ENCODE data around the gene CACNA1F. TPM values are rescaled to one million over a fixed set of nuclear protein-coding genes. Genes with fewer than 3 reads are reported as not detected.
A peak's percentile ranks its signal among the peaks of the same experiment; 100 is the strongest.
"Not testable (repeated sequence)": the region's sequence is repeated elsewhere in the genome, so short reads cannot be mapped to it uniquely, and the experiment has no call there.

The CACNA1F gene
- polyA plus RNA-seq, 4 donors, result 0.08 to 0.45 (median 0.22) TPM

DNA sequence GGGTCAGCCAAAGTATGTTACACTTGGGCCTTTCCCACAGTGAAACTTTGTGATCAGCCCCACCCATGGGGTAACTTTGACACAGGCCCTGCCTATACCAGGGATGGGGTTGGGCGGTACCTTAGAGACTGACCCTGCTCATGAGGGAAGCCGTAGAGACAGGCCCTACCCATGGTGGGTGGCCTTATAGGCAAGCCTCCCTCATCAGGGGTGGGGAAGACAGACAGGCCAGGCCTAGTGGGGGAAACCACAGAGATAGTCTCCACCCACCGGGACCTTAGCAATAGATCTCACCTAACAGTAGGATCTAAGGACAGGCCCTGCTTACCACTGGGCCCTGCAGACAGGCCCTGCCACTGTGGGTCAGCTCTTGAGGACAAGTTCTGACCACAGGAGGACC lies 54.6 kb downstream of the CACNA1F start:
- no peak for DNase-seq (ENCODE audit: low read depth in 4 of 4, low spot score in 3 of 4)

DNA sequence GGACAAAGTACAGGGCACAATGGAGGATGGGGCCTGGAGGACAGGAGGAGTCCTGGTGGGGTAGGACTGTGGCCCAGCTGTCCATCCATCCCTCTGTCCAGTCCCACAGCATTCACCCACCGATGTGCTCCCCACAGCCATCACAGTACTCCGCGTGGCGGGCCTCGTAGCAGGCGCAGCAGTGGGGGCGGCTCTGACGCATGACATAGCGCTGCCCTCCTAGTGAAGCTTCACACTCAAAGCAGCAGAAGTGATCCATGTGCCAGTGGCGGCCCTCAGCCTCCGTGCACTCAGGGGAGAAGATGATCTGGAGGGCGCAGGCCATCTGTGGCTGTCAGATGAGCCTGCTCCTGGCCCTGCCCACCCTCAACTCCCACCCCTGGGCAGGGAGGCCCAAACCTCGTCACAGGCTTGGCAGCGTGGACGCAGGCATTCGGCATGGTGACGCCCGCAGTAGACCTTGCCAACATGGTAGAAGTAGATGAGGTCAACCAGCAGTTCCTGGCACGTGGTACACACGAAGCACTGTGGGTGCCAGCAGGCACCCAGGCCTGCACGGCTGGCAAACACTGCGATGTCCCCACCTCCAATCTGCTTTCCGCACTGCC lies 55.2 kb downstream of the CACNA1F start:
- DNase-seq (ENCODE audit: low read depth in 4 of 4, low spot score in 3 of 4), result no peak

DNA sequence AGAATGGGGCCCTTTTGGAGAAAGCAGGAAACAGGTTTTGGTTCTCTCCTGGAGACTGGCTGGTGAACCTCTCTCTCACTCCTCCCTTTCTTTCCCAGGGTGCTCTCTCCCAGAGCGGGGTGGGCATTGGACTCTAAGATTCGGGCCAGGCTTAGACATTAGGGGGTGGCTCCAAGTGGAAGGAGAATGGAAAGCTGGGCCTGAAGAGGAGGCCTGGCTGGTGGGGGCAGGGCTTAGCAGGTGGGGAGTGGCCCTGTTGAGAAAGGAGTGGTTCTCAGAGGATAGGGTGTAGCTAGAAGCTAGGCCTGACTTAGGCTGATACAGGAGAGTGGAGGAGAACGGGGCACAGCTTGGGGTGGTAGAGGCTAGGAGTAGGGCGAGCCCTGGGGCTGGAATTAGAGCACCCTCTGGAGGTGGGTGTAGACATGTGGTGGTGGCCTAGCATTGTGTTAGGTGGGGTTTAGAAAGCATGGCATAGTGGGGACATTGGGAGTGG lies 55.8 kb downstream of the CACNA1F start:
- DNase-seq (ENCODE audit: low read depth in 4 of 4, low spot score in 3 of 4), result no peak

DNA sequence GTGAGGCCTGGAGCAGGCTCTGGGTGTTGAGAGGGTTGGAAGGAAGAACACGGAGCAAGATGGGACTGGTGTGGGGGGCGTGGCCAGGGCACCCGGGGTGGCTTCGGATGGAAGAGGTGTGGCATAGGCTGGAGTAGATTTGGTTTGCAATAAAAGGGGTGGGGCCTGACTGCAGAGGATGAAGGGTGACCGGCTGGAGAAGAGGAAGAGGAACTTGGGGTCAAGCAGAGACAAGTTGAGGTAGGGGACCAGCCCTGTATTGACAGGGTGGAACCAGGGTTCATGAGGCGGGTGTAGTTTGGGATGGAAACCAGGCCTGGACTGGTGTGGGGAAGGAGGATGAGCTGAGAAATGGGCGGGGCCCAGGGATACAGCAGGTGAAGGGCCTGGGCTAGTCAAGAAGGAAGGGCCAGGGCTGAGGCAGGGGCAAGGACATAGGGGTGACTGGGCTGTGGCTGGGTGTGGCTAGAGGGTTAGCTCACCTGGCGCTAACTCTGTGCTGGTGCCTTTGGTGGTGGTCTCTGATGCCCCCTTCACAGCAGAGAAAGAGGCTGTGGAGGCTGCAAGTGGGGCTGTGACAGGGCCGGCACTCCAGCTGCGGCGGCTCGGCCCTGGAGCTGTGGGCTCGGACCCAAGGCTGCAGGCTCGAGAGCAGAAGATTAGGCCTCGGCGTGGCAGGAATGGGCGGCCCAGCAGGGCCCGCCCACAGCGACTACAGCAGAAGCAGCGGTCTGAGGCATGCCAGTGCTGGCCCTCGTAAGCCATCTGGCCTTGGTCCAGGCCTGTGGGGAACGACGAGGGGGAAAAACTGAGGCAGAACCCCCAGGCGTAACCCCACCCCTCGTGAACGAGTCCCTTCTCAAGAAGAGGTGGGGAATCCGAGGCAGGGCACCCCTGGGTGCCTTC lies 56.5 kb downstream of the CACNA1F start:
- DNase-seq (ENCODE audit: low read depth in 4 of 4, low spot score in 3 of 4), result no peak

DNA sequence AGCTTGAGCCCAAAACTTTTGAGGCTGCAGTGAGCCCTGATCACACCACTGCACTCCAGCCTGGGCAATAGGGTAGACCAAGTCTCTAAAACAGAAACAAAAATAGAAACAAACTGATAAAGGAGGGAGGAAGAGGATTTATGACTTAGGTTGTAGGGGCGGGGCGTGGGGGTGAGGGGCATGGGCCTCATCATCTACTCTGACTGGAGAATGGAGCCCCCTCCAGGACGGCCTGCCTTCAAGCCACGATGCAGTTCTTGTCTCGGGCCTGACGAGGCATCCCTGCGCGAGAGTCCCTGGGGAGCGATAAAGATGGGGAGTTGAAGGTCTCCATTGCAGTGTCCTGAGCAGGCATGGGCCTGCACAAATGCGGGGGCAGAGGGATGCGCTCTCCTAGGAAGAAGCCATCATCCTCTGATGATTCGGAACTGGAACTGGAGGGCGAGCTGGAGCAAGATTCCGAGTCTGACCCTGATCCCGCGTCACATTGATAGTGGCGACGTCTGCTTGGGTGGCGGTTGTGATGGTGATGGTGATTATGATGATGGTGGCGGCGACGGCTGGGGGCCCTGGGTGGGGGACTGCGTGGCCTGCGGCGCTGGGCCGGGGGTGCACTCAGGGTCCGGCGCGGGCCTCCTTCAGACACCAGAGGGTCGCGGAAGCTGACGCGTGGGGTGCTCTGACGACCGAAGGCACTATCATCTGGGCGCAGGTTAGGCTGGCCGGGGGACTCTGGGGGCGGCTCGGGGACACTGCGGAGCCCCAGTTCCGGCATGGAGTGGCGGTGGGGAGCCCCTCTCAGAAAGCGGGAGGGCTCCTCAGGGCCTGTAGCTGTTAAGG lies 57.5 kb downstream of the CACNA1F start:
- DNase-seq (ENCODE audit: low read depth in 4 of 4, low spot score in 3 of 4), result no peak

DNA sequence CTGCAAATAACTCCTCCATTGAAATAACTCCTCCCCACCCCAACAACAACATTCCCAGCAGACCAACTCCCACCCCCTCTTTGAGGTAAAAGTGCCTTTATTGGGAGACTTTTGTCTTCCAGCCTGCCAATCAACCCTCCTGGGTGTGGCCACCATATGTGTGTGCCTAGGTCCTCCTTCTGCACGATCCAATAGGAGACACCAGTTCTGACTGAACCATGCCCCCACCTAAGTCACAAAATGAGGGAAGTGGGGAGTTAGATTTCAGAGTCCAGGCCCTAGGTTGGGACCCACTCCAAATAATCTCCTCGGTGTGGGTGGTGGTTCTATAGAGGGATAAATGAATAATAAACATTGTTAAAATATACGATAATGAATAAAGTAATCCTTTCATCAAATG lies 58.4 kb downstream of the CACNA1F start:
- no peak for DNase-seq (ENCODE audit: low read depth in 4 of 4, low spot score in 3 of 4)

DNA sequence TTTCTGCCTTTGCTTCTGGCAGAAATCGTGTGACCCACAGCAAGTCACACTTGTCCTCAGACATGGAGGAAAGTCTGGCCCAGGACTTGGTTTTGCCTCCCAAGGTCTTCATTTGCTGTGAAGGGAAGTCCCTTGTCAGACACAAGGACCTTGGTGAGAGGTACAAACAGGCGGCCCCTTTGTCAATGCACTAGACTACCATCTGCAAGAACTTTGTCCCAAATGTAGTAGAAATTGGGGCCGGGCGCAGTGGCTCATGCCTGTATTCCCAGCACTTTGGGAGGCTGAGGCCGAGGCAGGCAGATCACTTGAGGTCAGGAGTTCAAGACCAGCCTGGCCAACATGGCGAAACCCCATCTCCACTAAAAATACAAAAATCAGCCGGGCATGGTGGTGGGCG lies 59.6 kb downstream of the CACNA1F start:
- DNase-seq (ENCODE audit: low read depth in 4 of 4, low spot score in 3 of 4), result not testable (repeated sequence)

DNA sequence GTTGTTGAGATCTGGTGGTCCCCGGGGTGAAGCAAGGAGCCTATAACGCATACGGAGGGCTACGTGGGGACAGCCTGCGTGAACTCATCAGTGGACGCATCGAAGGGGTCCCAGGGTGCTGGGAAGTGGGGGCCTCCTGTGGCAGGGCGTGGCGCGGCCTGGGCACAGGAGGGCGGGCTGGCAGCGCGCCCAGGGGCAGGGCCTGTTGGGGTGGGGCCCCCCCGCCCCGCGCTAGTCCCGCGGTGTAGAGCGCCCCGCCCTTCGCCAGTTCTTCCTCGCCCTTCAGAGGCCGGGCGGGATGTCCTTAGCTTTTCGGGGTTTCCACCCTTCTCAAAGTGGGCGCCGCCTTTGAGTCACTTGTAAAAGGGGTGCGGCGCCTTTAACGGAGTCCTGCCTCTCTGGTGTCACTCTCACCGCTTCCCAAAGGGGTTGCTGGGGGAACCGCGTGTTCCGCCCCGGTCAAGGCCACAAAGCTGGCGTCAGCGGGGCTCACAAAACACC lies 60.8 kb downstream of the CACNA1F start:
- DNase-seq (ENCODE audit: low read depth in 4 of 4, low spot score in 3 of 4), result no peak

DNA sequence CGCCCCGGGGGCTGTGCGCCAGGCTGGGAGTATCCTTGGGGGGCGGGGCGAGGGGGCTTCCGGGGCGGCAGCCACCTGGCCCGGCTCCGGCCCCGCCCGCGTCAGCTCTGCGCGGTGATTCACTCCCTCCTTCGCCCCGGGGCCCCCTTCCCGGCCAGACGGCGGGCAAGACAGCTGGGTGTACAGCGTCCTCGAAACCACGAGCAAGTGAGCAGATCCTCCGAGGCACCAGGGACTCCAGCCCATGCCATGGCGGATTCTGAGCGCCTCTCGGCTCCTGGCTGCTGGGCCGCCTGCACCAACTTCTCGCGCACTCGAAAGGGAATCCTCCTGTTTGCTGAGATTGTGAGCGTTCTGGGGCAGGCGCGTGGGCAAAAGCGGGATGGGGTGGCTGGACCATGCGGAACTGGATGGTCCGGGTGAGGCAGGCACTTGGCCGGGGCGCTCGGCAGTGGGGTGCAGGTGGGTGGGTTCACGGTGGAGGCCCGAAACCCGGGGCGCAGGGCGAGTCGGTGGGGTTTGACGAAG lies 61.3 kb downstream of the CACNA1F start, which contains the start of gene PLP2:
TSS of gene PLP2 (plus strand) at position 147 of the 528 bp plus-strand sequence. CDS start at position 250, 103 bp downstream.
- DNase-seq (ENCODE audit: low read depth in 4 of 4, low spot score in 3 of 4), result no peak

DNA sequence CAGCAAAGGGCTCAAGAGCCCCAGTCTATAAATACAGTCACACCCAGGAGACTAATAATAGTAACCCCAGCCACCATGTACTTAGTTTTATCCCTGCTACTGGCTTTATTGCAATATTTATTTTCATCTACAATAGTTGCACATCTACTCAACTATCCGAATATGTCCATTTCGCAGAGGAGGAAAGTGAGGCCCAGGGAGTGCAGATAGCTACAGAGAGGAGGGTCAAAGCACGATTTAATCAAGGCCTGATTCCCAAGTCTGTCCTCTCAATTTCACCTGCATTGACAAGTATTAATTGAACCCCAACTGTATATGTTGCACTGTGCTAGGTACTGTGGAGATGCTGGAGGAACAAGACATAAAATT lies 65.4 kb downstream of the CACNA1F start:
- DNase-seq (ENCODE audit: low read depth in 4 of 4, low spot score in 3 of 4), result no peak

DNA sequence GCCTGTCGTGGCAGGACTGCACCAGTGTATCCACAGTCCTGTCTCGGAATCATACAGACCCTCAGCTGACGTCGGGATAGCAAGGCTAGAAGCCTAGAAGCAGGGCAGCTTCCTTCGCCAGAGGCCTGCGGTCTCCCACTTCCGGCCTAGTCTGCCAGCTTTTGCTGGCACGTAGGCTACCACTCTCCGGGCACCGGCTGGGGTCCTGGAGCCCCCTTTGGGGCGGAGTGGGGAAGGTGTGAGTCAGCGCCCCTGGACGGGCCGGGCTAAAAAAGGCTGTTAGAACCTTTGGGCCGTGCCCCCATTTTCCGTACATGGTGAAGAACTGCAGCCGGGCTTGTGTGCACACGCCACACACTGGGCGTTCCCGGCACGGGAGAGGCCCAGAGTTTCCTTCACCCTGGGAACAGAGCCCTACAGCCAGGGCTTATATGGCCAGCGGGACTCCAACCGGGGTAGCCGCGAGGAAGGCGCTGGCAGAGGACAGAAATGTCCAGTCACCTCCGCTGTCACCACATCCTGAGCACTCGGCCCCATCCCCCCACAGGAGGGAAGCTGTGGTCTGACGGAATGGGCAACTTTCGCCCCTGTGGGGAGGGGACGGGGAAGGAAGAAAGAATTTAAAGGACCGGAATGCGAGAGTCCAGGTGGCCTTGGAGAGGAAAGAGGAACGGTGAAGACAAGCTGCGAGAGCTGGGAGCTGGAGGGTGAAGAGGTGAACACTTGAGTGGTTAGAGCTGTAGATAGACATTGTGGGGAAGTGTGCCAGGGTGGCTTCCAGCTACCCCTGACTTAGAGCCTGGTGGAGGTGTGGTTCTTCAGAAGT lies 66.0 kb downstream of the CACNA1F start:
- DNase-seq (ENCODE audit: low read depth in 4 of 4, low spot score in 3 of 4), result no peak

DNA sequence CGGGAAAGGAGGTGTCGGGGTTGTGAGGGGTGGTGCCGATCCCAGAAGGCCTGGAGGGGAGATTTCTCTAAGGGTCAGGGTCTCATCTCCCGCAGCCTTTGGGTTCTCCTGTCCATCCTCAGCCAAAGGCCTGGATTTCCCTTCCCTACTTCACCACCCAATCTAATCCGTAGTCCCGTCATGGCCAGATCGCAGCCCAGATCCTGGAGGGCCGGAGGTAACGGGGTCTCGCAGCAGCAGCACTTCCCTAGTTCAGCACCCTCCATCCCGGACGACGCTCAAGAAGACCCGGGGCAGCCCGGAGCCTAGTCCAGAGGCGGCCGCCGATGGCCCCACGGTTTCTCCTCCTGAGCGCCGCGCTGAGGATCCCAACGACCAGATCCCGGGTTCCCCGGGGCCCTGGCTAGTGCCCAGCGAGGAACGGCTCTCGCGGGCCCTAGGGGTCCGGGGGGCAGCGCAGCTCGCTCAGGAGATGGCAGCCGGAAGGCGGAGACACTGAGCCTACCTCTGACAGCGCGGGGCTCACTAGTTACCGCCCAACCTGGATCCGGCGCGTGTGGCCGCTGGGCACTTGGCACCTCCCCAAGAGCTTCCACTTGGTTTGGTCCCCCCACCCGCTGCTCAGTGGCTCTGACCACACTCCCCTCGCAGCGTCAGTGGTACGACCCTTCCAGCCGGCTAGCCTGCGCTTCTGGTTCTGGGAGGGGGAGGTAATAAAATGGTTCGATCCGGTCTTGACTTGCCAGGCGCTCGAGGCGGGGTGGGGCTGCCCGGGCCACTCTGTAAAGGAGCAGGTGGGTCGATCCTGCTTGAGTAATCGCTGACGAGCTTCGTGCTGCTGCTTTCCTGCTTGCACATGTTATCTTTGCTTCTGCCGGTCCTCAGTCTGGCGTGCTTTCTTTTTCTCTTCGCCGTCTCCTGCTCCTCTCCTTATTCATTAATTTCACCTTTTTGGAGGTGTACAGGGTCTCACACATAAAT lies 66.9 kb downstream of the CACNA1F start:
- peak in 3 of 4 donors; percentile 61 to 76 (median 65) for DNase-seq (ENCODE audit: low read depth in 4 of 4, low spot score in 3 of 4)

DNA sequence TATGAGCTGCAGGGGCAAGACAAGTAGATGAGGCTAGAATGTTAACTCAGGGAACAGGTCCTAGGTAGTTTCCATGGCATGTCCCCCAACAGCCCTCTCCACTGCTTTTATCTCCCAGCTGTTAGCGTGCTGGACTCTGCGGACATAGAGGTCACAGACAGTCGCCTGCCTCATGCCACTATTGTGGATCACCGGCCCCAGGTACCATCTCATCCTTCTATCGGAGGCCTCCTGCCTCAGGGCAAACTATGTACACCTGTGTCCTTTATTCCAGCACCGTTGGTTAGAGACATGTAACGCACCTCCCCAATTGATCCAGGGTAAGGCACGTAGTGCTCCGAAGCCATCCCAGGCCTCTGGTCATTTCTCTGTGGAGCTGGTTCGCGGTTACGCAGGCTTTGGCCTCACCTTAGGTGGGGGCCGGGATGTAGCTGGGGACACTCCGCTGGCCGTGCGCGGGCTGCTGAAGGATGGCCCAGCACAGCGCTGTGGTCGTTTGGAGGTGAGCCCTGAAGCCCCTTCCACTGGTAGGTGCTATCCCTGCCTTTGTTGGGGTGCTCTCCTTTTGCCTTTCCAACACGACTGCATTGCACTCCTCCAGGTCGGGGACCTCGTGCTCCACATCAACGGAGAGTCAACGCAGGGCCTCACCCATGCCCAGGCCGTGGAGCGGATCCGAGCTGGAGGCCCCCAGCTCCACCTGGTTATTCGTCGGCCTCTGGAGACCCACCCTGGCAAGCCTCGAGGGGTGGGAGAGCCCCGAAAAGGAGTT lies 68.4 kb downstream of the CACNA1F start:
- DNase-seq (ENCODE audit: low read depth in 4 of 4, low spot score in 3 of 4), result no peak

DNA sequence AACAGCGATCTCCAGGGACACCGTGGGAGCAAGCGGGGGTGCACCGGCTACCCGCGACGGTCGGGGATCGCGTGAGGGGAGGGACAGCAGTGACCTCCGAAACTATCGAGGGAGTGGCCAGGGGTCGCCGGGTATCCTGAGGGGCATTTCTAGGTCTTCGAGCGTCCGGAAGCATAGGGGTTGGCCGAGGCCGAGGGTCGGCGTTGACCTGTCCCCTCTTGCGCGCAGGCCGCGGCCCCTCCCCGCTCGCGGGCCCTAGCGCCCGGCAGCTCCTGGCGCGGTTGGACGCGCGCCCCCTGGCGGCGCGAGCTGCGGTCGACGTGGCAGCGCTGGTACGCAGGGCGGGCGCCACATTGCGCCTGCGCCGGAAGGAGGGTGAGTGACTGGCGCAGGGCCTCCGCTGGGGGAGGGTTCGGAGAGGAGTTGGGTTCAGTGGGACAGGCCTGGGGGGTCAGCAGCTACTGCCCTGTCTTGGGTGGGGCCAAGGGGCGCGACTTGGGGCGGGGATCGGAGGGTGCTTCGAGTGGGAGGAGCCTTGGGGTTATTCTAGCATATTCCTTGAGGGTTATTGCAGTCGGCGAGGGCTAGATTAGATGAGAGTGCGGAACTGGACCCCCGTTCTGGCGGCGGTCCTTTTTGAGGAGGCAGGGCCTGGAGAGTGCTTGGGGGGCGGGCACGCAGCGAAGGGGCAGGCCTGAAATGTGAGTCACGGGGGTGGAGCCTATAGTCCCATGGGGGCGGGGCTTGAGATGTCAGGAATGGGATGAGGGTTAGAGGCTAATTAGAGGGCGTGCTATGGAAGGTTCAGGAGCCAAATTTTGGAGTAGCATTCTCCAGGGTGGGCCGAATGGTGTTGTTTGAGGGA lies 69.4 kb downstream of the CACNA1F start:
- DNase-seq (ENCODE audit: low read depth in 4 of 4, low spot score in 3 of 4), result peak; percentile 56 to 73 (median 64)

DNA sequence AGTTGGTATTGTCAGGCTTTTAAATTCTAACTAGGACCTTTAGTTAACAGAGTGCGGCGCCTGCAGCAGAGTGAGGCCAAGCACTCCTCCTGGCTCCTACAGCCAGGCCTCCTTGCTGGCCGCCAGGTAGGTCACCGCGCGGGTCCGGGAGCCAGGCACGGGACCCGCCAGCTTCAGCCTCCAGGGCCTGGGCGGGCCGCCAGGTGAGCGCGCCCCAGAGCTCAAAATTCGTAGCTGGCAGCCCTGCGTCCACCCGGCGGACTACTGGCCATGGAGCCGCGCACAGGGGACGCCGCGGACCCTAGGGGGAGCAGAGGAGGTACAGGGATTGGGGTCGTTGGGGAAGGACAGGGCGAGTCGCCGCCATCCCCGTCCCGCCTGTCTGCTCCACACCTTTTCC lies 70.5 kb downstream of the CACNA1F start, which contains the start of gene MAGIX:
TSS of gene MAGIX (plus strand) at position 139 of the 400 bp plus-strand sequence. CDS start at position 271, 132 bp downstream.
- no peak for DNase-seq (ENCODE audit: low read depth in 4 of 4, low spot score in 3 of 4)

DNA sequence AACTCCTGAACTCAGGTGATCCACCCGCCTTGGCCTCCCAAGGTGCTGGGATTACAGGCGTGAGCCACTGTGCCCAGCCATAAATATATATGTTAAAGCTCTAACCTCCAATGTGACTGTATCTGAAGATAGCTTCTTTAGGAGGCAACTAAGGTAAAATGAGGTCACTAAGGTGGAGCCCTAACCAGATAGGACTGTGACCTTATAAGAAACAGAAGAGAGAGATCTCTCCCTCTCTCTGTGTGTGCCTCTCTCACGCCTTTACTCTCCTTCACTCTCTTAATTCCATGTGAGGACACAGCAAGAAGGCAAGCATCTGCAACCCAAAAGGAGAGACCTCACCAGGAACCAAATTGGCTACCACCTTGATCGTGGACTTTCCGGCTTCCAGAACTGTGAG lies 71.5 kb downstream of the CACNA1F start:
- no peak for DNase-seq (ENCODE audit: low read depth in 4 of 4, low spot score in 3 of 4)

DNA sequence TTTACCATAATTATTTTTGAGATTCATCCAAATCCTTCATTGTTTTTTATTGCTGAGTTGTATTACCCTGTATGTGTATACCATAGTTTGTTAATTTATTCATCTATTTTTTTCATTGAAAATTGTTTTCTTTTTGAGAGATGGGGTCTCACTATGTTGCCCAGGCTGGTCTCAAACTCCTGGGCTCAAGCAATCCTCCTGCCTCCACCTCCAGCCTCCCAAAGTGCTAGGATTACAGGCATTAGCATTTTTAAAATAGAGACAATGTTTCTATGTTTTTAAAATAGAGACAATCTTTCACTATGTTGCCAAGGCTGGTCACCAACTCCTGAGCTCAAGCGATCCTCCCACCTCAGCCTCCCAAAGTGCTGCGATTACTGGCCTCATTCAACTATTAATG lies 72.2 kb downstream of the CACNA1F start:
- no peak for DNase-seq (ENCODE audit: low read depth in 4 of 4, low spot score in 3 of 4)
